Nephron progenitor cell (in vitro differentiated cells): ENCODE results near the gene SDSL.

Source experiments
- DNase-seq: peaks from one replicate; pipeline ENCODE4 v3.0.0; 2021
- H3K27ac Mint-ChIP-seq: 2 replicates; pipeline ENCODE4 v1.8.0; 2021; ENCODE audit warnings: mild to moderate bottlenecking, moderate library complexity, mixed read lengths
- H3K27me3 Mint-ChIP-seq: 2 replicates; pipeline ENCODE4 v1.8.0; 2021; ENCODE audit warnings: mild to moderate bottlenecking, low read depth, mixed read lengths; ENCODE audit not compliant: poor library complexity
- H3K36me3 Mint-ChIP-seq: 2 replicates; pipeline ENCODE4 v1.8.0; 2021; ENCODE audit warnings: low read depth, mixed read lengths
- H3K4me1 Mint-ChIP-seq: 2 replicates; pipeline ENCODE4 v1.8.0; 2021; ENCODE audit warnings: mixed read lengths
- H3K4me3 Mint-ChIP-seq: 2 replicates; pipeline ENCODE4 v1.8.0; 2021; ENCODE audit warnings: mild to moderate bottlenecking, moderate library complexity, mixed read lengths
- H3K9me3 Mint-ChIP-seq: 2 replicates; pipeline ENCODE4 v1.8.0; 2021; ENCODE audit warnings: mild to moderate bottlenecking, moderate library complexity, mixed read lengths
- TF ChIP-seq, protein P1 (sequence below): fragments of 200-600 bp; sonication (generic); IDR thresholded peaks from 2 replicates; pipeline ENCODE4 v1.5.0; 2021; ENCODE audit warnings: antibody characterized with exemption

The SDSL gene

DNA sequence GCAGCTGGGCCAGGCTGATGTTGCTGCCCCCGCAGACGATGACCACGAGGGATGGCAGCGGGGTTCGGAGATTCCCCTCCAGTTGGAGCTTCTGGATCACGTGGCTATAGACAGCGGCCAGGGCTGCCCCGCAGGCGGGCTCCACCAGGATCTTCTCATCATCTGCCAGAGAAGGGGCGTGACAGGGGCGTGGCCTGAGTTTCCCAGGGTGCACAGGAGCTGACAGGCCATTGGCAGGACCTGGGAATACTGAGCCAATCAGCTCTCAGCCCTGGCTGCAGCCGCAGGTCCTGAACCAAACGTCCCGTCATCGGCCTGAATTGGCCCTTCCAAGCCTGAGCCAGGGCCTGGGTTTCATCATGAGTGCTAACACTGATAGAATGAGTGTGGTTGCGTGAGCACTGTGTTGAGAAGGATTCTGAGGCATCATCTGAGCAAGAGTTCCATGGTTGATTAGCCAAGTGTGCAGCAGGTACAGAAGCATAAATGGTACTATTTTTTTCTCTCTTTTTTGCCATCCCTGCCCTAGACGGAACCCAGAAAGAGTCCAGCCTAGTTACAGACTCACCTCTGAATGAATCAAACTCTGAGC lies 29.1 kb upstream of the SDSL start:
- H3K4me1 Mint-ChIP-seq = peaks cover 4% of the 10 kb centered on the region
- H3K36me3 Mint-ChIP-seq = peaks cover 6% of the 10 kb centered on the region
- peak; percentile 36 for DNase-seq
- TF ChIP-seq, protein P1, sequence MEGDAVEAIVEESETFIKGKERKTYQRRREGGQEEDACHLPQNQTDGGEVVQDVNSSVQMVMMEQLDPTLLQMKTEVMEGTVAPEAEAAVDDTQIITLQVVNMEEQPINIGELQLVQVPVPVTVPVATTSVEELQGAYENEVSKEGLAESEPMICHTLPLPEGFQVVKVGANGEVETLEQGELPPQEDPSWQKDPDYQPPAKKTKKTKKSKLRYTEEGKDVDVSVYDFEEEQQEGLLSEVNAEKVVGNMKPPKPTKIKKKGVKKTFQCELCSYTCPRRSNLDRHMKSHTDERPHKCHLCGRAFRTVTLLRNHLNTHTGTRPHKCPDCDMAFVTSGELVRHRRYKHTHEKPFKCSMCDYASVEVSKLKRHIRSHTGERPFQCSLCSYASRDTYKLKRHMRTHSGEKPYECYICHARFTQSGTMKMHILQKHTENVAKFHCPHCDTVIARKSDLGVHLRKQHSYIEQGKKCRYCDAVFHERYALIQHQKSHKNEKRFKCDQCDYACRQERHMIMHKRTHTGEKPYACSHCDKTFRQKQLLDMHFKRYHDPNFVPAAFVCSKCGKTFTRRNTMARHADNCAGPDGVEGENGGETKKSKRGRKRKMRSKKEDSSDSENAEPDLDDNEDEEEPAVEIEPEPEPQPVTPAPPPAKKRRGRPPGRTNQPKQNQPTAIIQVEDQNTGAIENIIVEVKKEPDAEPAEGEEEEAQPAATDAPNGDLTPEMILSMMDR = no peak
- no peak overlapping the region for H3K4me3 Mint-ChIP-seq
- H3K27me3 Mint-ChIP-seq = peaks cover 8% of the 10 kb centered on the region
- no peaks in the 10 kb centered on the region for H3K9me3 Mint-ChIP-seq
- H3K27ac Mint-ChIP-seq = no peak overlapping the region

DNA sequence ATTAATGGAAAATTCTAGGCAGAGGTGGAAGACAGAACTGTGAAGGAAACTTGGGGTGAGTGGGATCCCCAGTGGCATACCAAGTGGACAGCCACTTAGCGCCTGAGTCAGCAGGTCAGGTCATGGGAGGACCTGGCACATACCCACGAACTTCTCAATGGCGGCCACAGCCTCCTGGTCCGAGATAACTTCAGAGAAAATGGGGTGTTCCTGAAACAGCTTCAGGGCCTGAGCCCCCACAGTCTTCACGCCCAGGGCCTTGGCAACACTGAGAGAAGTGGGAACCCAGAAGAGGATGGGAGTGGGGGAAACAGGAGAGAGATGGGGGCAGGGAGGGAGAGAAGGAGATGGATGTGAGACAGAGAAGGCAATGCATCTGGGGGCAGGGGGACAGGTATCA lies 28.4 kb upstream of the SDSL start:
- Mint-ChIP-seq H3K36me3 (peaks cover 2% of the 10 kb centered on the region), H3K27me3 (peaks cover 8% of the 10 kb centered on the region), H3K4me1 (peaks cover 1% of the 10 kb centered on the region), H3K9me3 (no peaks in the 10 kb centered on the region), H3K4me3 (no peak overlapping the region), H3K27ac (no peak overlapping the region)
- no peak for DNase-seq
- TF ChIP-seq, protein P1 = no peak

DNA sequence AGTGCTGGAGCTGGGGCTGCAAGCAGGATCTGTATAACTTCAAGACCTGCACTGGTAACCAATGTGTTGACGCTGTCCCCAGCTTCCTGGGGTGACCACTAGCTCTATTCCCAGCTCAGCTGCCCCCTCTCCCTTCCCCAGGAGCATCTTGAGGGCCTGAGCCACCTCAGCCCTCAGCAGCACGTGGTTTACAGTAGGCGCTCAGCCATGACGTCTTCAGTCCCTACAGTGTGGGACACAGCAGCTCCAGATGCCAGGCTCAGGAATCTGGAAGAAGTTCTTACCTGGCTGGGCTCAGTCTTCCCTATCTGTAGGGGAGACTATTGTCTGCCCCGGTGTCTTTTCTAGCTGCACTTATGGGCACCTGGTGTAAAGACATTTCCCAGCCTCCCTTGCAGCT lies 27.1 kb upstream of the SDSL start:
- no peak overlapping the region for H3K4me3 Mint-ChIP-seq
- peaks cover 8% of the 10 kb centered on the region for H3K27me3 Mint-ChIP-seq
- H3K9me3 Mint-ChIP-seq = no peaks in the 10 kb centered on the region
- no peaks in the 10 kb centered on the region for H3K36me3 Mint-ChIP-seq
- DNase-seq = no peak
- TF ChIP-seq, protein P1 = no peak
- no peaks in the 10 kb centered on the region for H3K4me1 Mint-ChIP-seq
- no peak overlapping the region for H3K27ac Mint-ChIP-seq

DNA sequence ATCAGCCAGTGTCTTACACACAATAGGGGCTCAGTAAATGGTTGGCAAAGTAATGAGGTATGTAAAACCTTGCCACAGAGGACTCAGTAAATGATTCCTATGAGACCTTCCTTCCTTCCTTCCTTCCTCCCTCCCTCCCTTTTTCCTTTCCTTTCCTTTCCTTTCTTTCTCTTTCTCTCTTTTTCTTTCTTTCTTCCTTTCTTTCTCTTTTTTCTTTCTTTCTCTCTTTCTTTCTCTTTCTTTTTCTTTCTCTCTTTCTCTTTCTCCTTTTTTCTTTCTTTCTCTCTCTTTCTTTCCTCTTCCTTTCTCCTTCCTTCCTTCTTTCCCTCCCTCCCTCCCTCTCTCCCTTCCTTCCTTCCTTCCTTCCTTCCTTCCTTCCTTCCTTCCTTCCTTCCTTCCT lies 26.0 kb upstream of the SDSL start:
- Mint-ChIP-seq H3K4me3 (no peak overlapping the region), H3K9me3 (no peaks in the 10 kb centered on the region), H3K27me3 (peaks cover 8% of the 10 kb centered on the region), H3K27ac (no peak overlapping the region), H3K4me1 (no peaks in the 10 kb centered on the region), H3K36me3 (no peaks in the 10 kb centered on the region)
- TF ChIP-seq, protein P1 = no peak
- DNase-seq = no peak

DNA sequence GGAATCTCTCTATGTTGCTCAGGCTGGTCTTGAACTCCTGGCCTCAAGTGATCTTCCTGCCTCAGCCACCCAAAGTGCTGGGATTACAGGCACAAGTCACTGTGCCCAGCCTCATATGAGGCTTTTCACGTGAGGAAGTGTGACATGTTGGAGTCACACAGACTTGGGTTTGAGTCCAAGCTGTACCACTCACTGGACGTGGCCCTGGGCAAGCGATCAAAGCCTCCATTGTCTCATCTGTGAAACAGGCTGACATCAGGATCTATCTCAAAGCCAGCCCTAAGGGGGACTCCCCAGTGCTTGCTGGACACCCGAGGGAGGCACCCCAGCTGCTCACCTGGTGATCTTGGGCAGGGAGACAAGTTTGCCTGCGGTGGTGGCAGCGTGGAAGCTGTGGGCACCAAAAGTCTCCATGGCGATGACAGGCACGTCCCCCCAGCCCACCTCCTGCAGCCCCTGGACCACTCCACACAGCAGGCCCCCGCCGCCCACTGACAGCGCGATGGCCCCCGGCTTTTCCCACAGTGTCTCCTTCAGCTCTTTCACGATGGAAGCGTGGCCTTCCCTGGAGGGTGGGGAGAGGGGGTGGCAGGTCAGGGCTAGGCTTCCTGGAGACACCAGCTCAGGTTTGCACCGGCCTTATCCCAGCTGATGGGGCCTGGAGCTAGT lies 25.2 kb upstream of the SDSL start:
- H3K4me1 Mint-ChIP-seq = no peaks in the 10 kb centered on the region
- no peak overlapping the region for H3K27ac Mint-ChIP-seq
- no peak for DNase-seq
- H3K9me3 Mint-ChIP-seq = no peaks in the 10 kb centered on the region
- TF ChIP-seq, protein P1 = no peak
- no peak overlapping the region for H3K4me3 Mint-ChIP-seq
- H3K27me3 Mint-ChIP-seq = peaks cover 8% of the 10 kb centered on the region
- no peaks in the 10 kb centered on the region for H3K36me3 Mint-ChIP-seq
